GM12864 (cell line): Measurements from ENCODE around the gene AOX1.
"Not testable (repeated sequence)": the region's sequence is repeated elsewhere in the genome, so short reads cannot be mapped to it uniquely, and the experiment has no call there.

Experiments used
- DNase-seq: peaks from one replicate; pipeline ENCODE4 v3.0.0-alpha.2; 2011; ENCODE audit warnings: low read depth
- H3K4me3 ChIP-seq: 2 replicates; pipeline ENCODE4 v1.5.1; 2011; ENCODE audit warnings: mild to moderate bottlenecking, low read depth, low read length, control low read depth
- TF ChIP-seq, protein P1 (sequence below): IDR thresholded peaks from 2 replicates; pipeline ENCODE4 v1.5.1; 2011; ENCODE audit warnings: low read depth, mild to moderate bottlenecking, moderate library complexity, low read length, control low read depth, inconsistent platforms; ENCODE audit errors: missing control alignments

AOX1 gene

DNA sequence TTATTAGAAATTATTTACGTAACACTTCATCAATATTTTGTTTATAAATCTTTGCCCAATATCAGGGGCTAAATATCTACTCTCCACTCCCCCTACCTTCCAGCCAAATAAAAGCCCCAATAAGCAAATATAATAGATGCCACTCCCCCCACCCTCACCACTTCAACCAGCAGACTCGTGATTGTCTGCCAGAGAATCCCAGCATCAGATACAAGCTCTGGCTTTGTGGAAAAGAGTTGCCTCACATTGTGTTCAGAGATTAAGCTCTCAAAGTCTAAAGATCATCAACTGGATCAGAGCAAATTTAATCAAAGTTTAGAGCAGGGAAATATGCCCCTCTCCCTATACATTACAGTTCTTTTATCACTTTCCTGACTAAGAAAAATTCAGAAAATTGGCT, 39.5 kb downstream of the AOX1 start:
- DNase-seq, result no peak
- H3K4me3 ChIP-seq, result no peak overlapping the region
- TF ChIP-seq, protein P1, sequence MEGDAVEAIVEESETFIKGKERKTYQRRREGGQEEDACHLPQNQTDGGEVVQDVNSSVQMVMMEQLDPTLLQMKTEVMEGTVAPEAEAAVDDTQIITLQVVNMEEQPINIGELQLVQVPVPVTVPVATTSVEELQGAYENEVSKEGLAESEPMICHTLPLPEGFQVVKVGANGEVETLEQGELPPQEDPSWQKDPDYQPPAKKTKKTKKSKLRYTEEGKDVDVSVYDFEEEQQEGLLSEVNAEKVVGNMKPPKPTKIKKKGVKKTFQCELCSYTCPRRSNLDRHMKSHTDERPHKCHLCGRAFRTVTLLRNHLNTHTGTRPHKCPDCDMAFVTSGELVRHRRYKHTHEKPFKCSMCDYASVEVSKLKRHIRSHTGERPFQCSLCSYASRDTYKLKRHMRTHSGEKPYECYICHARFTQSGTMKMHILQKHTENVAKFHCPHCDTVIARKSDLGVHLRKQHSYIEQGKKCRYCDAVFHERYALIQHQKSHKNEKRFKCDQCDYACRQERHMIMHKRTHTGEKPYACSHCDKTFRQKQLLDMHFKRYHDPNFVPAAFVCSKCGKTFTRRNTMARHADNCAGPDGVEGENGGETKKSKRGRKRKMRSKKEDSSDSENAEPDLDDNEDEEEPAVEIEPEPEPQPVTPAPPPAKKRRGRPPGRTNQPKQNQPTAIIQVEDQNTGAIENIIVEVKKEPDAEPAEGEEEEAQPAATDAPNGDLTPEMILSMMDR, result no peak

DNA sequence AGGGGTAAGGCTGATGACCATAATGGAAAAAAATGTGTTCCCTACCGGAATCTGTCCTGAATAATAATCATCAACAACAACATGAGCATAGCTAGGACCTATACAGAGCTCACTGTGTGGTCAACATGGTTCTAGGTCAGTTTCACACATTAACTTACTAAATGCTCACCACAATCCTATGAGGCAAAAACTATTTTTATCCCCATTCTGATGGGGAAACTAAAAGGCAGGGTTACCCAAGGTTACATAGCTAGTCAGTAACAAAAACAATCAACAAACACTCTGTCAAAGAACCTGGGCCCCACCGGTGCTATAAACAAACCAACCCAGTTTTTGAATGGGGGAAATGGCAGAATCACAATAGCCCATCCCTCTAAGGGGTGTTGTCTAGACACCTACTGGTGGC, 40.1 kb downstream of the AOX1 start:
- no peak overlapping the region for H3K4me3 ChIP-seq
- DNase-seq, result no peak
- TF ChIP-seq, protein P1, result no peak

DNA sequence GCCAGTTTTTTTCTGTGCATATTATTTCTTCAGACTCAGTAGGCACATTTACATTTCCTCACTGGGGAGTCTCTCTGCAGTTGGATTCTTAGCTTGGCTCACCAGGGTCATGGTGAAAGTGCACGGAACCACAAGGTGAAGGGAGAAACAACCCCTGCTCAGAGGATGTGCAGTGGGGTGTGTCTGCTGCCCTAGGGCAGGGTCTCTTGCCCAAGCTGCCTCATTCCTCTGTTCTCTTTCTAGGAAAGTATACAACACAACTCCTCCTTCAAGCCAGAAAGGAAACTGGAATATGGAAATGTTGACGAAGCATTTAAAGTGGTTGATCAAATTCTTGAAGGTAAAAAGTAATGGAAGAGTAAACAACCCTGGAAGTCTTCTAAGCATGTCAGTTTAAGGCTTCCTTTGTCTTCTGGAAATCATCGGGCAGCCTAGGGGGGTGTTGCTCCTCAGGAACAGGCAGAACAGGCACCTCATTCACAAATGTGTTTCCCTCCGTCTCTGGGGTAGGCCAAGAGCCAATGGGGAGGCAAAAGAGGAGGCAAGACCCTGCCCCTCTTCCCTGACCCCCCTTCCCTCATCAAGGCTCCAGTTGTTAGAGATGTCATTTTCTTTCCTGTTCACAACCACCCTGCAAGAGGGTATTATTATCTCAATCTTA, 41.4 kb downstream of the AOX1 start:
- TF ChIP-seq, protein P1, result no peak
- no peak for DNase-seq
- no peak overlapping the region for H3K4me3 ChIP-seq

DNA sequence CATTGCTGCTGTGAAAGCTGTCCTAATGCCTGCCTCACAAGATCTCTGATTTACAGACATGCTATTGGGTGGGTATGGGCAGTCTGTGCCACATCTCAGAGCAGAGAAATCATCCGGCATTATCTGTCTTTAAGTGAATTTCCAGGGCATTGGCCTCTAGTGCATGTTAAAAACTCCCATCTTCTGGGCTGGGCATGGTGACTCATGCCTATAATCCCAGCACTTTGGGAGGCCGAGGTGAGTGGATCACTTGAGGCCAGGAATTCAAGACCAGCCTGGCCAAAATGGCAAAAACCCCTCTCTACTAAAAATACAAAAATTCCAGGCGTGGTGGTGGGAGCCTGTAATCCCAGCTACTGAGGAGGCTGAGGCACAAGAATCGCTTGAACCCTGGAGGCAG, 42.6 kb downstream of the AOX1 start:
- not testable (repeated sequence) for H3K4me3 ChIP-seq, DNase-seq

DNA sequence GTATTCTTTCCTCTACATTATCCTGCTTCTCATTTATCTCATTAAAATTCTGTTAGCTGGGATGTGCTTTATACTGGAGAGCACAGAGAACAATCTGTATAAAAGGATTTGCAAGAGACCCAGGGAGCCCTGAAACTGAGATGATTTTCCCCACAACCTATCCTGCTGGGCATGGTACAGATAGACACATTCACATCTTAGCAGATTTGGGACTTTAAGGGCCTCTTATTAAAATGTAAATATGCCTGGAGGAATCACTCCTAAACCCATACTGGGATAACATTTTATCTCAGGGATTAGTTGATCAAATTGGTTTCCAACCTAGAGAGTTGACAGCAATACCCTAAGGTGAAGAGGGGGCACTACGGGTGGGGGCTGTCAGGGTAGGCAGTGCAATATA, 45.5 kb downstream of the AOX1 start:
- no peak for DNase-seq
- no peak overlapping the region for H3K4me3 ChIP-seq
- TF ChIP-seq, protein P1, result no peak

DNA sequence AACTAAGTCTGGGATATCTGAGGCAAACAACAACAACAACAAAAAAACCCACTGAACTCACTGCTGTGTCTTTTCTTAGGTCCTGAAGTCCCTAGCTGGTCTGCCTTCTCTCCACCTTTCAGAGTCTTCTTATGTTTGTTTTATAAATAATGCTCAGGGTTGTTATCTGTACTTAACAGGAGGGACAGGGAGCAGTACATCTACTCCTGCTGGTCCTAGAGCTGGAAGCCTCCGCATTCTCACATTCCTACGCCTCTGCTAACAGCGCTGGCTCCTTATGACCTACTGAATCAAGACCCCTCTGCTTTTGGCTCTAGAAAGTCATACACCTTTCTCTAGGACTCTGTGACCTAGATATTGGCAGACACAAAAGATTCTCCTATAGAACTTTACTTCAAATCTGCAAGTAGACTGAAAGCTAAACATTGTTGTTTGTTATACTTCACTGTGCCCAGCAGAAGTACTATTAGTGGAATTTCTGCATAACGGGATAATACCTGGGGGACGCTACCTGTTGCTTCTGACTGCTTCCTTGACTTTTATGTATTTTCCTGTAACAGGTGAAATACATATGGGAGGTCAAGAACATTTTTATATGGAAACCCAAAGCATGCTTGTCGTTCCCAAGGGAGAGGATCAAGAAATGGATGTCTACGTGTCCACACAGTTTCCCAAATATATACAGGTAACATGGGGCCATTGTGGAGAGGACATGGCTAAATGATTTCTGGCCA, 48.6 kb downstream of the AOX1 start:
- no peak overlapping the region for H3K4me3 ChIP-seq
- TF ChIP-seq, protein P1, result no peak
- no peak for DNase-seq

DNA sequence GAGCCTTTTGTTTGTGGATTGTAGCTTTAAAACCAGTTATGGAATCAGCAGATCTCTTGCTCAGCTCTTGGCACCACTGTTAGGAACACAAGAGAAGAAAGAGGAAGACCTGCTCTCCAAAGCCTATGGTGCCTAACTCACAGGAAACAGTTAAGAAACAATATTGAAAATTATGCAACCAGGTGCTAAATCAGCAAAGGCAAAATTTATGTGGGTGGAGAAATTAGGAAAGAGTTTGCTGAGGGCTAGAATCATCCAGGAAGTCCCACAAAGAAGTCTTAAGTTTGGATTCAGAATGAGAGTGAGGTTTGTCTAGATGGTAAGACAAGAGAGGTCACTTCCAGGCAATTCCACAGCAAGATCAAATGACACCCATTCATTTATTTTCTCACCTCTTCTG, 49.4 kb downstream of the AOX1 start:
- no peak for DNase-seq
- no peak overlapping the region for H3K4me3 ChIP-seq
- TF ChIP-seq, protein P1, result no peak
